CD14-positive monocyte (primary cell): ENCODE data around the gene SH3RF3. TPM values are rescaled to one million over a fixed set of nuclear protein-coding genes. Genes with fewer than 3 reads are reported as not detected.

Source experiments
- DNase-seq, 3 donors: peaks; one replicate each; pipeline ENCODE4 v3.0.0-alpha.2; 2011 to 2022
- H2AFZ ChIP-seq: 2 replicates; pipeline ENCODE4 v1.6.0; 2012; ENCODE audit warnings: mild to moderate bottlenecking, low read depth, low read length, inconsistent platforms; ENCODE audit not compliant: insufficient read depth, poor library complexity, severe bottlenecking
- H3K27ac ChIP-seq, 2 donors: 1 replicate in 1 of 2; 2 replicates in 1 of 2; pipeline ENCODE4 v1.5.1; 2012 to 2013; ENCODE audit warnings: low read length in 2 of 2, control low read depth in 1 of 2, inconsistent platforms in 1 of 2, low read depth in 1 of 2, mild to moderate bottlenecking in 1 of 2
- H3K27me3 ChIP-seq, 2 donors: one replicate each; pipeline versions ENCODE4 v1.6.0 to v1.6.1; 2011 to 2013; ENCODE audit warnings: low read length in 2 of 2; ENCODE audit not compliant: control insufficient read depth in 2 of 2, insufficient read depth in 2 of 2
- H3K36me3 ChIP-seq, 2 donors: replicated peaks in 1 of 2; 1 replicate in 1 of 2; 2 replicates in 1 of 2; pipeline versions ENCODE4 v1.5.1 to v1.6.1; 2012 to 2013; ENCODE audit warnings: low read length in 2 of 2, control low read depth in 1 of 2, inconsistent platforms in 1 of 2, mild to moderate bottlenecking in 1 of 2; ENCODE audit not compliant: insufficient read depth in 2 of 2, control insufficient read depth in 1 of 2
- H3K4me1 ChIP-seq, 2 donors: 1 replicate in 1 of 2; 2 replicates in 1 of 2; pipeline versions ENCODE4 v1.5.1 to v1.6.1; 2012 to 2013; ENCODE audit warnings: low read length in 2 of 2, control low read depth in 1 of 2, inconsistent platforms in 1 of 2, mild to moderate bottlenecking in 1 of 2, moderate library complexity in 1 of 2; ENCODE audit not compliant: insufficient read depth in 2 of 2, control insufficient read depth in 1 of 2
- H3K4me2 ChIP-seq: replicated peaks from 2 replicates; pipeline ENCODE3; 2012; ENCODE audit warnings: low read length, moderate library complexity, mild to moderate bottlenecking; ENCODE audit not compliant: poor library complexity, severe bottlenecking; ENCODE audit errors: extremely low read depth
- H3K4me3 ChIP-seq, 3 experiments: fragments of 200-600 bp in 1 of 3; sonication (generic) in 1 of 3; replicated peaks in 1 of 3; 1 replicate in 2 of 3; 2 replicates in 1 of 3; pipeline ENCODE4 v1.5.1; 2011 to 2013; ENCODE audit warnings: low read length in 3 of 3, mild to moderate bottlenecking in 3 of 3, control low read depth in 2 of 3, low read depth in 2 of 3, inconsistent platforms in 1 of 3, moderate library complexity in 1 of 3
- H3K79me2 ChIP-seq: 2 replicates; pipeline ENCODE4 v1.6.0; 2012; ENCODE audit warnings: mild to moderate bottlenecking, control low read depth, inconsistent platforms, low read length, moderate library complexity; ENCODE audit not compliant: insufficient read depth
- H3K9ac ChIP-seq: 2 replicates; pipeline ENCODE4 v1.6.0; 2017; ENCODE audit warnings: low read length, mild to moderate bottlenecking; ENCODE audit not compliant: insufficient read depth, poor library complexity, severe bottlenecking
- H3K9me3 ChIP-seq, 2 donors: replicated peaks in 1 of 2; 1 replicate in 1 of 2; 2 replicates in 1 of 2; pipeline versions ENCODE4 v1.5.1 to v1.6.1; 2012 to 2013; ENCODE audit warnings: low read length in 2 of 2, control low read depth in 1 of 2; ENCODE audit not compliant: control insufficient read depth in 1 of 2, insufficient read depth in 1 of 2
- H4K20me1 ChIP-seq: 2 replicates; pipeline ENCODE4 v1.6.0; 2012; ENCODE audit warnings: mild to moderate bottlenecking, low read length, control low read depth, moderate library complexity; ENCODE audit not compliant: insufficient read depth
- H3K27ac Mint-ChIP-seq, 7 donors: one replicate each; pipeline ENCODE4 v1.8.0; 2020; ENCODE audit warnings: mild to moderate bottlenecking in 7 of 7, mixed read lengths in 7 of 7, moderate library complexity in 6 of 7, inconsistent platforms in 2 of 7
- H3K27me3 Mint-ChIP-seq, 3 donors: one replicate each; pipeline ENCODE4 v1.8.0; 2021 to 2022; ENCODE audit warnings: low read depth in 3 of 3, mild to moderate bottlenecking in 3 of 3, mixed read lengths in 3 of 3, moderate library complexity in 3 of 3, inconsistent platforms in 1 of 3
- H3K36me3 Mint-ChIP-seq, 2 donors: one replicate each; pipeline ENCODE4 v1.8.0; 2020; ENCODE audit warnings: mixed read lengths in 2 of 2, inconsistent platforms in 1 of 2, mild to moderate bottlenecking in 1 of 2
- H3K4me1 Mint-ChIP-seq: one replicate; pipeline ENCODE4 v1.8.0; 2020; ENCODE audit warnings: mild to moderate bottlenecking, mixed read lengths
- H3K4me3 Mint-ChIP-seq, 2 donors: one replicate each; pipeline ENCODE4 v1.8.0; 2020; ENCODE audit warnings: mild to moderate bottlenecking in 2 of 2, mixed read lengths in 2 of 2, moderate library complexity in 1 of 2
- H3K9me3 Mint-ChIP-seq, 7 donors: one replicate each; pipeline ENCODE4 v1.8.0; 2020 to 2022; ENCODE audit warnings: mixed read lengths in 7 of 7, mild to moderate bottlenecking in 6 of 7, moderate library complexity in 6 of 7, inconsistent platforms in 2 of 7
- CTCF ChIP-seq: fragments of 200-600 bp; IDR thresholded peaks from one replicate; pipeline ENCODE4 v1.8.0; 2022; ENCODE audit warnings: antibody characterized with exemption, mild to moderate bottlenecking
- WGBS: methylation state at CpG from one replicate; pipeline ENCODE4 v1.1.5; 2013; ENCODE audit warnings: missing lambda C conversion rate; ENCODE audit not compliant: insufficient coverage; 5-methylcytosine and 5-hydroxymethylcytosine counted together
- intact Hi-C, 2 donors: fragments of 100-400 bp; cut with micrococcal nuclease; formaldehyde crosslinking; loops; one replicate each; pipeline versions ENCODE4 v1.15.0 to v1.15.1; 2023
- polyA plus RNA-seq, 3 donors: library from polyadenylated mRNA; depleted of rRNA in 1 of 3; unstranded in 2 of 3; stranded (reverse) in 1 of 3; fragments of 300-500 nt in 2 of 3; fragments of >200 nt in 1 of 3; fragmentation: Illumina TruSeq in 2 of 3; gene quantifications; 1 replicate in 2 of 3; 2 replicates in 1 of 3; pipeline ENCODE4 v1.2.3, GENCODE V29; 2012 to 2021

Gene SH3RF3
- polyA plus RNA-seq, 3 donors = 0.25 to 0.75 (median 0.34) TPM

GRCh38 chr2:109376796-109377495 is 247.9 kb downstream of the SH3RF3 start:
- Mint-ChIP-seq H3K36me3 (no peaks in the 10 kb centered on the region), H3K4me1 (no peaks in the 10 kb centered on the region)
- 93% methylated on average over 10 of the region's 13 CpGs for WGBS

GRCh38 chr2:109377976-109378375 is 249.0 kb downstream of the SH3RF3 start:
- Histone ChIP-seq H4K20me1 (no peaks in the 10 kb centered on the region), H3K27me3 (no peaks in the 10 kb centered on the region), H3K4me2 (no peak overlapping the region), H3K27ac (no peak overlapping the region), H3K79me2 (no peaks in the 10 kb centered on the region), H3K36me3 (no peaks in the 10 kb centered on the region), H2AFZ (no peak overlapping the region), H3K9me3 (no peaks in the 10 kb centered on the region), H3K4me1 (no peaks in the 10 kb centered on the region), H3K4me3 (no peak overlapping the region), H3K9ac (no peak overlapping the region)
- WGBS = 96% methylated on average over 3 of the region's 7 CpGs
- Mint-ChIP-seq H3K27ac (no peak overlapping the region), H3K27me3 (peaks cover 0 to 5% (median 4%) of the 10 kb centered on the region in 3 donors), H3K4me3 (no peak overlapping the region), H3K4me1 (no peaks in the 10 kb centered on the region), H3K36me3 (no peaks in the 10 kb centered on the region), H3K9me3 (no peaks in the 10 kb centered on the region)
- TF ChIP-seq CTCF = no peak
- no peak for DNase-seq
- intact Hi-C loops = loop anchor here in 1 of 2 donors (10.0 kb wide), 1 partner anchor 243 kb away; no protein-coding TSS in a partner anchor

More at GRCh38 chr2:109376796-109377495, 247.9 kb downstream of the SH3RF3 start:
- no peak overlapping the region for H3K4me3 Mint-ChIP-seq
- Histone ChIP-seq H3K9me3 (no peaks in the 10 kb centered on the region), H4K20me1 (no peaks in the 10 kb centered on the region), H3K79me2 (no peaks in the 10 kb centered on the region), H3K27me3 (no peaks in the 10 kb centered on the region), H3K36me3 (no peaks in the 10 kb centered on the region), H3K4me2 (no peak overlapping the region), H2AFZ (no peak overlapping the region), H3K4me3 (no peak overlapping the region), H3K9ac (no peak overlapping the region), H3K4me1 (no peaks in the 10 kb centered on the region), H3K27ac (no peak overlapping the region)
- H3K27ac Mint-ChIP-seq = no peak overlapping the region
- intact Hi-C loops = loop anchor here in 1 of 2 donors (10.0 kb wide), 1 partner anchor 242 kb away; no protein-coding TSS in a partner anchor
- TF ChIP-seq CTCF = no peak
- peaks cover 0 to 5% (median 4%) of the 10 kb centered on the region in 3 donors for H3K27me3 Mint-ChIP-seq
- no peak for DNase-seq
- H3K9me3 Mint-ChIP-seq = no peaks in the 10 kb centered on the region
